Kidney epithelial cell (primary cell): ENCODE data around the gene POLL. TPM values are rescaled to one million over a fixed set of nuclear protein-coding genes. Genes with fewer than 3 reads are reported as not detected.

ENCODE experiments used
- DNase-seq: peaks from one replicate; pipeline ENCODE4 v3.0.0-alpha.2; 2010; ENCODE audit warnings: low read depth
- H3K27me3 ChIP-seq: 2 replicates; pipeline ENCODE4 v1.6.0; 2011; ENCODE audit warnings: low read length; ENCODE audit not compliant: control insufficient read depth, insufficient read depth
- H3K36me3 ChIP-seq: 2 replicates; pipeline ENCODE4 v1.5.1; 2011; ENCODE audit warnings: low read length; ENCODE audit not compliant: control insufficient read depth, insufficient read depth
- H3K4me3 ChIP-seq: 2 replicates; pipeline ENCODE4 v1.5.1; 2011; ENCODE audit warnings: low read depth, mild to moderate bottlenecking, control low read depth, low read length
- total RNA-seq: library from RNA; depleted of rRNA; stranded (reverse); fragments of >200 nt; gene quantifications from 2 replicates; pipeline ENCODE4 v1.2.3, GENCODE V29; 2015
- TF ChIP-seq, protein P1 (sequence below): IDR thresholded peaks from 2 replicates; pipeline ENCODE4 v1.5.1; 2011; ENCODE audit warnings: mild to moderate bottlenecking, moderate library complexity, low read length, control low read depth, inconsistent platforms; ENCODE audit not compliant: insufficient read depth, poor library complexity, severe bottlenecking

POLL gene
- total RNA-seq, 1 donor from 2014 or later, result 24.0 TPM

DNA sequence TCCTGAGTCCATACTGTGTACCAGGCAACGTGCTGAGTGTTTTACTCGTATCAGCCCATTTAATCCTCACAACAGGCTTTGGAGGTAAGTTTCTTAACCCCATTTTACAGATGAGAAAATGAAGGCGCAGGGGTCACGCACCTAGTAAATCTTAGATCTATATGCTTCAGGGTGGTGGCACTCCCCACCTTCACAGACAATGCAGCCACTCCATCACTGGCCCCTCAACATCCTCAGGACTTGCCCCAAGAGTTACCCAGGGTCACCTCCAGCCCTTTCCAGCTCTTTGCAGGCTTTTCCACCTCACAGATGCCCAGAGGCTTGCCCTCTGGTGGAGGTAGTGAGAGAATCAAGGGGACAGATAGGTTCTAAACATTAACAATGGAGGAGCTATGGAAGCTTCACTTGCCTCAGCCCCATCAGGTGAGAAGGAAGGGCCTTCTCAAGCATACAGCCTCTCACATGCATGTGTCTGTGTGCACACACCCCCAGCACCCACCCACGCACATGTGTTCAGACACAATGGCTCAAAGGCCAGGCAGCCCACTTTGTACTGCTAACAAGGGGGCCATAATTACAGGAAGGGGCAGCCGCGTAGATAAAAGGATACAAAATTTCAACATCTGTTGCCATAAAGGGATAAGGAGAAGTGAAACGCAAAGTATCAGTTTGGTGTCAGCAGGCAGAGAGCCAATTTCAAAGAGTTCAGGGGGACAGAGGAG lies 29.2 kb upstream of the POLL start:
- no peak for DNase-seq
- no peaks in the 10 kb centered on the region for H3K27me3 ChIP-seq
- H3K4me3 ChIP-seq, result no peak overlapping the region
- TF ChIP-seq, protein P1, sequence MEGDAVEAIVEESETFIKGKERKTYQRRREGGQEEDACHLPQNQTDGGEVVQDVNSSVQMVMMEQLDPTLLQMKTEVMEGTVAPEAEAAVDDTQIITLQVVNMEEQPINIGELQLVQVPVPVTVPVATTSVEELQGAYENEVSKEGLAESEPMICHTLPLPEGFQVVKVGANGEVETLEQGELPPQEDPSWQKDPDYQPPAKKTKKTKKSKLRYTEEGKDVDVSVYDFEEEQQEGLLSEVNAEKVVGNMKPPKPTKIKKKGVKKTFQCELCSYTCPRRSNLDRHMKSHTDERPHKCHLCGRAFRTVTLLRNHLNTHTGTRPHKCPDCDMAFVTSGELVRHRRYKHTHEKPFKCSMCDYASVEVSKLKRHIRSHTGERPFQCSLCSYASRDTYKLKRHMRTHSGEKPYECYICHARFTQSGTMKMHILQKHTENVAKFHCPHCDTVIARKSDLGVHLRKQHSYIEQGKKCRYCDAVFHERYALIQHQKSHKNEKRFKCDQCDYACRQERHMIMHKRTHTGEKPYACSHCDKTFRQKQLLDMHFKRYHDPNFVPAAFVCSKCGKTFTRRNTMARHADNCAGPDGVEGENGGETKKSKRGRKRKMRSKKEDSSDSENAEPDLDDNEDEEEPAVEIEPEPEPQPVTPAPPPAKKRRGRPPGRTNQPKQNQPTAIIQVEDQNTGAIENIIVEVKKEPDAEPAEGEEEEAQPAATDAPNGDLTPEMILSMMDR, result no peak
- H3K36me3 ChIP-seq, result no peaks in the 10 kb centered on the region

DNA sequence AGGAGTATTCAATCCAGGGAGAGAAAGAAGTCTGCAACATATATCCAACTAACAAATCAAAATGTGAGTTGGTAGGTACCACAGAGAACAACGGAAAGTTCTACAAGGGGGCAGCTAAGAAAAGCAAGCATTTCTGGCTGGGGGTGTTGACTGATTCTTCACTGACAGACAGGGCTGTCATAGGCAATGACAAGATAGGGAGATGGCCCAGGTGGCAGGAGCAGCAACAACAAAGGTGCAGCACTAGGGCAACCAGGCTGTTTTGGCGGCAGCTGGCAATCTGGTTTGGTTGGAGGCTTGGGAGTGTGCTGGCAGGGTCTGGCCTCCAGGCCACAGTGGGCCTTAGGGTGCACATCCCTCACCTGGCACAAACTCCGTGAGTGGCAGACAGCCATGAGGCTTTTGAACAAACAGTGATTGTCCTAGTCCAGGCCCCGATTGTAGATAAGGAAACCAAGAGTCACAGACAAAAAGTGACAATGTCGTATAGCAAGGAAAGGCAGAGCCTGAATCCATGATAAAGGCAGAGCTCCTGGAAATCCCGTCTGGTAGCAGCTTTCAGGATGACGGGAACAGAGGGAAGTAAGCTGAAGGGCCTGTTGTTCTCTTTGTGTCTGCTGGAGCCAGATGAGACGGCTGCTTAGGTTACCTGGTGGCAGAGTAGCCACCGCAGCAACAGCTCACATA lies 28.5 kb upstream of the POLL start:
- no peak for DNase-seq
- TF ChIP-seq, protein P1, result no peak
- no peaks in the 10 kb centered on the region for H3K36me3 ChIP-seq

DNA sequence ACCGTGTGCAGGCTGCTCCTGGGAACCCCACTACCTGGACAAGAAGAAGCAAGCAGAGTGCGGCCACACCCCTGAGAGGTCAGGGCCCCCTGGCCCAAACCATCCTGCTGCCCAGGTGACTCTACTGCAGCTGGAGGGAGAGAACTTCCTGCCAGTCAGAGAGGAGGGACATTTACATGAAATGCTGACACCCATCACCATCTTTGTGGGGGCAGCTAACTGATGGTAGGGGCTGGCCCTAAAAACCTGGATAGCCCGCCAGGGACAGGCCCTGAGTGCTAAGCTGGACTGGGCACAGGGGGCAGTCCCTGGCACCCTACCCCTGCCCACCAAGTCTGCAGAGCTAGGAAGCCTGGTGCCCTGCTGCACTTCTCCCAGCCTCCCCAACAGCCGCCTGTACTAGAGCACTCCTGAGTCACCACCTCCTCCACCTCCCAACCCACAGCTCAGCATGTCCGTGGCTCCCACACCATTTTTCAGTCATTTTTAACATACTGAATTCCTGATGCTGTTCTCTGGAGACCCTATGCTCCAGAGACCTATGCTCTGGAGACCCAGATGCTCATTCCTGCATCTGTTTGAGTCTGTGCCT lies 27.6 kb upstream of the POLL start:
- DNase-seq, result no peak
- Histone ChIP-seq H3K36me3 (no peaks in the 10 kb centered on the region), H3K4me3 (no peak overlapping the region), H3K27me3 (no peaks in the 10 kb centered on the region)
- TF ChIP-seq, protein P1, result no peak

More for the DNA sequence above, 28.5 kb upstream of the POLL start:
- Histone ChIP-seq H3K4me3 (no peak overlapping the region), H3K27me3 (no peaks in the 10 kb centered on the region)

DNA sequence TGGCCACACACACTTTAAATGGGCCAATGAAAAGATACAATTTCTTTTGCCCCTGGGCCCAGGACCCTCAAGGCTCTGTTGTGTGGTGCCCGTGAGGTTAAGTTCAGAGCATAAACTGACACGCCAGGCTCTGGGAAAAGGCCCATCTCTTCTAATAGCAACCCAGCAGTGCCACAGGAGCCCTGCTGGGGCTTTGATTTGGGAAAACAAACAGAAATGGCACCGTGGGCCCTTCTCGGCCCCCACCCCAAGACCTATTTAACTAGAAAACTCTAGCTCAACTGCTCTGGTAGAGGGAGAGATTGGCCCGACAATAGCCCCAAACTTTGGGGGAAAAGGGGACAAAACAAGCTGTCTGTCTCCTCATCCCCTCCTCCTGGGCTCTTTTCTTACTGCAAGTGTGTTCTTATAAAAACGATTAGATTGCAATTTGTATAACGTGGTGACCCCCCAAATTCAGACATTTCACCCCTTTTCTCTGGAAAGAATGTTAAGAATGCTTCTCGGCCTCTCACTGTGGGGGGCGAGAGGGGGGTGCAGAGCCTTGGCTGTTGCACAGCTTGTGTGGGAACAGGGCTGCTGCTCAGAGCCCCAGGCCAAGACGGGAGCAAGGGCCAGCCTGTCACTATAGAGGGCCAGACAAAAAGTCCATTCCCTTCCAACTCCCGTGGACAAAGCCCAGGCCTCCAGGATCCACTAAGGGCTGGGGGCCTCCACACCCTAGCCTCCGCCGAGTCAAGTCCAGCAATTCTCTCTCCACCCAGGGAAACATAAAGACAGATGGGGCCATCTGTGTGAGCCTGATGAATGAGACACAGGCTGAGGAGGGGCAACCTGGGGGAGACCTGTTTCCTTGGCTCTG lies 26.8 kb upstream of the POLL start:
- DNase-seq, result no peak
- Histone ChIP-seq H3K4me3 (no peak overlapping the region), H3K36me3 (no peaks in the 10 kb centered on the region), H3K27me3 (no peaks in the 10 kb centered on the region)
- TF ChIP-seq, protein P1, result no peak

DNA sequence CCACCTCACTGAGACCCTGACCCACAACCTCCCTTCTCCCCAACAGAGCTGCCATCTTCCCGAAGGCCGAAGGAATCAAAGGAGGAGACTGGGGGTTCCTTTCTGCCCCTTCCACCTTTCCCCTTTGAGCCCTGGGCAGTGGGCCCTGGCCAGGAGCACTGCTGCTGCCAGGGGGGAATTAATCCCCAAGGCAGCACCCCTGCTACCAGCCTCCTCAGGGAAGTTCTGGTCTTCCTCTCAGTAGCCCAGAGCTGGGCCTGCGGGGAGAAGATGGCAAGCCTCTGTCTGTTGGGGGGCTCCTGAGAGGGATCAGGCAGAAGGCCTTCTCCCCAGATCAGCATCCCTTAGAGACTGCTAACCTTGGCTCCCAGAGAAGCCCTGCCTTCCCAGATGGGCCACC lies 25.6 kb upstream of the POLL start:
- TF ChIP-seq, protein P1, result no peak
- H3K36me3 ChIP-seq, result no peaks in the 10 kb centered on the region

More for the DNA sequence above, 25.6 kb upstream of the POLL start:
- Histone ChIP-seq H3K4me3 (no peak overlapping the region), H3K27me3 (no peaks in the 10 kb centered on the region)
- DNase-seq, result no peak
